OCI-LY3 (cell line): ENCODE results near the gene VIL1.

Source experiments
- H2AFZ ChIP-seq: fragments of 200-600, 300-600 bp; shearing (Covaris generic); 2 replicates; pipeline ENCODE4 v1.6.0; 2014; ENCODE audit warnings: antibody characterized with exemption, low read depth, low read length
- H3K27ac ChIP-seq: fragments of 200-600, 300-600 bp; sonication (generic); 2 replicates; pipeline ENCODE4 v1.5.1; 2014; ENCODE audit warnings: mild to moderate bottlenecking, low read length, moderate library complexity, mixed read lengths
- H3K27me3 ChIP-seq: fragments of 200-600, 300-600 bp; sonication (generic); 2 replicates; pipeline ENCODE4 v1.6.1; 2014; ENCODE audit warnings: low read depth, low read length, mixed read lengths
- H3K36me3 ChIP-seq: fragments of 200-600, 300-600 bp; sonication (generic); replicated peaks from 2 replicates; pipeline ENCODE3; 2014; ENCODE audit warnings: low read depth, low read length, mixed read lengths
- H3K4me1 ChIP-seq: fragments of 300-600, 200-600 bp; sonication (generic); 2 replicates; pipeline ENCODE4 v1.6.1; 2014; ENCODE audit warnings: low read length, mixed read lengths
- H3K4me2 ChIP-seq: fragments of 200-600, 300-600 bp; sonication (generic); 2 replicates; pipeline ENCODE4 v1.6.1; 2014; ENCODE audit warnings: low read length, mixed read lengths
- H3K4me3 ChIP-seq: fragments of 300-600, 200-600 bp; sonication (generic); 2 replicates; pipeline ENCODE4 v1.5.1; 2014; ENCODE audit warnings: antibody characterized with exemption, mild to moderate bottlenecking, low read length, moderate library complexity
- H3K79me2 ChIP-seq: fragments of 300-600, 200-600 bp; shearing (Covaris generic); 2 replicates; pipeline ENCODE4 v1.6.1; 2014; ENCODE audit warnings: mild to moderate bottlenecking, low read length, mixed read lengths
- H3K9ac ChIP-seq: fragments of 300-600, 200-600 bp; shearing (Covaris generic); 2 replicates; pipeline ENCODE4 v1.6.0; 2014; ENCODE audit warnings: mild to moderate bottlenecking, low read length, moderate library complexity
- H3K9me3 ChIP-seq: fragments of 200-600, 300-600 bp; shearing (Covaris generic); 2 replicates; pipeline ENCODE4 v1.6.1; 2014; ENCODE audit warnings: low read length, mixed read lengths; ENCODE audit not compliant: insufficient read depth
- H4K20me1 ChIP-seq: fragments of 200-600, 300-600 bp; sonication (generic); 2 replicates; pipeline ENCODE4 v1.6.1; 2016; ENCODE audit warnings: low read length, mixed read lengths; ENCODE audit not compliant: insufficient read depth
- CTCF ChIP-seq: fragments of 200-600, 300-600 bp; sonication (generic); IDR thresholded peaks from 2 replicates; pipeline ENCODE4 v1.5.1; 2014; ENCODE audit warnings: antibody characterized with exemption, low read length, low read depth
- EZH2phosphoT487 ChIP-seq: fragments of 200-600 bp; shearing (Covaris generic); IDR thresholded peaks from 2 replicates; pipeline ENCODE4 v1.6.1; 2018; ENCODE audit warnings: antibody characterized with exemption, mixed run types, low read depth

VIL1 gene

GRCh38 chr2:218434456-218434855 lies 15.5 kb downstream of the VIL1 start:
- no peaks in the 10 kb centered on the region for H3K9me3 ChIP-seq
- H3K79me2 ChIP-seq, result no peaks in the 10 kb centered on the region
- H3K4me3 ChIP-seq, result no peak overlapping the region
- H3K27ac ChIP-seq, result no peak overlapping the region
- H3K4me1 ChIP-seq, result peaks cover 13% of the 10 kb centered on the region
- no peaks in the 10 kb centered on the region for H3K27me3 ChIP-seq
- no peaks in the 10 kb centered on the region for H3K36me3 ChIP-seq
- no peak overlapping the region for H3K4me2 ChIP-seq
- no peak overlapping the region for H2AFZ ChIP-seq
- no peak overlapping the region for H3K9ac ChIP-seq
- TF ChIP-seq CTCF (no peak), EZH2phosphoT487 (no peak)
- H4K20me1 ChIP-seq, result no peaks in the 10 kb centered on the region

GRCh38 chr2:218435003-218435982 lies 16.4 kb downstream of the VIL1 start:
- H3K9ac ChIP-seq, result no peak overlapping the region
- no peak overlapping the region for H3K4me2 ChIP-seq
- no peak overlapping the region for H3K27ac ChIP-seq
- H3K79me2 ChIP-seq, result no peaks in the 10 kb centered on the region
- TF ChIP-seq EZH2phosphoT487 (no peak), CTCF (no peak)
- peaks cover 13% of the 10 kb centered on the region for H3K4me1 ChIP-seq
- no peaks in the 10 kb centered on the region for H3K27me3 ChIP-seq
- no peak overlapping the region for H3K4me3 ChIP-seq
- H3K36me3 ChIP-seq, result no peaks in the 10 kb centered on the region
- no peaks in the 10 kb centered on the region for H3K9me3 ChIP-seq
- no peaks in the 10 kb centered on the region for H4K20me1 ChIP-seq
- H2AFZ ChIP-seq, result no peak overlapping the region

GRCh38 chr2:218436992-218437391 lies 18.1 kb downstream of the VIL1 start:
- H3K79me2 ChIP-seq, result no peaks in the 10 kb centered on the region
- no peaks in the 10 kb centered on the region for H3K27me3 ChIP-seq
- H3K4me3 ChIP-seq, result no peak overlapping the region
- no peaks in the 10 kb centered on the region for H3K36me3 ChIP-seq
- no peak overlapping the region for H3K27ac ChIP-seq
- peaks cover 13% of the 10 kb centered on the region for H3K4me1 ChIP-seq
- TF ChIP-seq CTCF (no peak), EZH2phosphoT487 (no peak)
- no peaks in the 10 kb centered on the region for H3K9me3 ChIP-seq
- no peak overlapping the region for H3K4me2 ChIP-seq
- H4K20me1 ChIP-seq, result no peaks in the 10 kb centered on the region
- H2AFZ ChIP-seq, result no peak overlapping the region
- H3K9ac ChIP-seq, result no peak overlapping the region

GRCh38 chr2:218437969-218438368 lies 19.0 kb downstream of the VIL1 start:
- TF ChIP-seq EZH2phosphoT487 (no peak), CTCF (no peak)
- Histone ChIP-seq H4K20me1 (no peaks in the 10 kb centered on the region), H3K36me3 (no peaks in the 10 kb centered on the region), H3K4me2 (no peak overlapping the region), H3K27me3 (no peaks in the 10 kb centered on the region), H3K4me1 (peaks cover 13% of the 10 kb centered on the region), H3K79me2 (no peaks in the 10 kb centered on the region), H3K9ac (no peak overlapping the region), H3K9me3 (no peaks in the 10 kb centered on the region), H3K27ac (no peak overlapping the region), H2AFZ (no peak overlapping the region), H3K4me3 (no peak overlapping the region)
